Measurements from ENCODE around the gene PPT2.

Gene PPT2

GRCh38 chr6:32171234-32171633 is 17.3 kb downstream of the PPT2 start:
- Histone ChIP-seq H3K9ac (ENCODE audit: low read depth, low read length, poor library complexity, severe bottlenecking) (no peak overlapping the region), H2AFZ (ENCODE audit: low read length) (no peak overlapping the region), H3F3A (ENCODE audit: low read depth) (no peaks in the 10 kb centered on the region), H3K27me3 (ENCODE audit: insufficient read depth, low read length, poor library complexity, severe bottlenecking) (no peaks in the 10 kb centered on the region), H3K36me3 (ENCODE audit: insufficient read depth, low read length) (peaks cover 17% of the 10 kb centered on the region; the same call in 1 of the 2 replicates), H4K20me1 (ENCODE audit: insufficient read depth, low read length, poor library complexity, severe bottlenecking) (no peaks in the 10 kb centered on the region), H3K9me3 (ENCODE audit: insufficient read depth, low read depth, low read length) (no peaks in the 10 kb centered on the region), H3K4me2 (ENCODE audit: low read depth, low read length, poor library complexity, severe bottlenecking) (no peak overlapping the region), H3K9me2 (replicated peaks; ENCODE audit: low read depth, low read length) (no peaks in the 10 kb centered on the region), H3K4me3 (ENCODE audit: low read length, poor library complexity, severe bottlenecking) (no peak overlapping the region), H3K4me1 (ENCODE audit: insufficient read depth, low read length, poor library complexity, severe bottlenecking) (peaks cover 27% of the 10 kb centered on the region), H3K79me2 (ENCODE audit: insufficient read depth, low read length) (peaks cover 26% of the 10 kb centered on the region)
- TF ChIP-seq EZH2phosphoT487 (IDR thresholded peaks at IDR 0.05; ENCODE audit: borderline replicate concordance) (no peak), CTCF (conservative IDR thresholded peaks at IDR 0.05; ENCODE audit: low read length) (no peak)

- H3K9ac ChIP-seq (ENCODE audit: low read depth, low read length, poor library complexity, severe bottlenecking), result peak overlapping the region; percentile 8
- no peaks in the 10 kb centered on the region for H3K9me3 ChIP-seq (ENCODE audit: insufficient read depth, low read depth, low read length)
- no peaks in the 10 kb centered on the region for H3K27me3 ChIP-seq (ENCODE audit: insufficient read depth, low read length, poor library complexity, severe bottlenecking)
- peaks cover 4% of the 10 kb centered on the region; the same call in 1 of the 2 replicates for H3F3A ChIP-seq (ENCODE audit: low read depth)
- H3K4me1 ChIP-seq (ENCODE audit: insufficient read depth, low read length, poor library complexity, severe bottlenecking), result peaks cover 37% of the 10 kb centered on the region
- TF ChIP-seq EZH2phosphoT487 (IDR thresholded peaks at IDR 0.05; ENCODE audit: borderline replicate concordance) (no peak), CTCF (conservative IDR thresholded peaks at IDR 0.05; ENCODE audit: low read length) (no peak)
- no peak overlapping the region for H3K4me2 ChIP-seq (ENCODE audit: low read depth, low read length, poor library complexity, severe bottlenecking)
- peaks cover 34% of the 10 kb centered on the region for H3K79me2 ChIP-seq (ENCODE audit: insufficient read depth, low read length)
- no peak overlapping the region for H2AFZ ChIP-seq (ENCODE audit: low read length)
- no peak overlapping the region for H3K4me3 ChIP-seq (ENCODE audit: low read length, poor library complexity, severe bottlenecking)
- H3K36me3 ChIP-seq (ENCODE audit: insufficient read depth, low read length), result peaks cover 6% of the 10 kb centered on the region; the same call in 1 of the 2 replicates
- H4K20me1 ChIP-seq (ENCODE audit: insufficient read depth, low read length, poor library complexity, severe bottlenecking), result no peaks in the 10 kb centered on the region
- H3K9me2 ChIP-seq (replicated peaks; ENCODE audit: low read depth, low read length), result no peaks in the 10 kb centered on the region
Measured at GRCh38 chr6:32173051-32173727, 19.2 kb downstream of the PPT2 start.

- TF ChIP-seq CTCF (conservative IDR thresholded peaks at IDR 0.05; ENCODE audit: low read length) (no peak), EZH2phosphoT487 (IDR thresholded peaks at IDR 0.05; ENCODE audit: borderline replicate concordance) (no peak)
- Histone ChIP-seq H3K9me2 (replicated peaks; ENCODE audit: low read depth, low read length) (no peaks in the 10 kb centered on the region), H4K20me1 (ENCODE audit: insufficient read depth, low read length, poor library complexity, severe bottlenecking) (no peaks in the 10 kb centered on the region), H2AFZ (ENCODE audit: low read length) (no peak overlapping the region), H3K9ac (ENCODE audit: low read depth, low read length, poor library complexity, severe bottlenecking) (peak overlapping the region; percentile 8), H3K4me3 (ENCODE audit: low read length, poor library complexity, severe bottlenecking) (peak overlapping the region; percentile 88), H3K36me3 (ENCODE audit: insufficient read depth, low read length) (no peaks in the 10 kb centered on the region), H3F3A (ENCODE audit: low read depth) (peaks cover 4% of the 10 kb centered on the region; the same call in 1 of the 2 replicates), H3K4me1 (ENCODE audit: insufficient read depth, low read length, poor library complexity, severe bottlenecking) (peaks cover 40% of the 10 kb centered on the region), H3K27me3 (ENCODE audit: insufficient read depth, low read length, poor library complexity, severe bottlenecking) (no peaks in the 10 kb centered on the region), H3K79me2 (ENCODE audit: insufficient read depth, low read length) (peaks cover 43% of the 10 kb centered on the region), H3K4me2 (ENCODE audit: low read depth, low read length, poor library complexity, severe bottlenecking) (peak overlapping the region; percentile 85), H3K9me3 (ENCODE audit: insufficient read depth, low read depth, low read length) (no peaks in the 10 kb centered on the region)
Measured at GRCh38 chr6:32174416-32174815, 20.5 kb downstream of the PPT2 start.
